ENCODE results near the gene KCTD19.

KCTD19 gene

DNA sequence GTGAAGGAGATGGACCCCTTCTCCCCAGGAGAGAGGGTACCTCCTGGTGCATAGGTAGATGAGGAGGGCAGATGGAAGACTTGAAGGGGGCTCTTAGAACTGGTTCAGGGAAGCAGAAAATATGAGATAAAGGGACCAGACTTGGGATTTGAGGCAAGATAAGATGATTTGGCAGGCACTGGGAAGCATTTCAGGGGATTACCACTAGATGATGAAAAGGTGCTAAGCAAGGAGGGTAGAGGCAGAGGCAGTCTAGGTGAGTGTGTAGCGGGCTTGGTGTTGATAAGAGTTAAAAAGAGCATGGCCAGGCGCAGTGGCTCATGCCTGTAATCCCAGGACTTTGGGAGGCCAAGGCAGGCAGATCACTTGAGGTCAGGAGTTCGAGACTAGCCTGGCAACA, 63.3 kb downstream of the KCTD19 start:
- ATAC-seq, result no peak

DNA sequence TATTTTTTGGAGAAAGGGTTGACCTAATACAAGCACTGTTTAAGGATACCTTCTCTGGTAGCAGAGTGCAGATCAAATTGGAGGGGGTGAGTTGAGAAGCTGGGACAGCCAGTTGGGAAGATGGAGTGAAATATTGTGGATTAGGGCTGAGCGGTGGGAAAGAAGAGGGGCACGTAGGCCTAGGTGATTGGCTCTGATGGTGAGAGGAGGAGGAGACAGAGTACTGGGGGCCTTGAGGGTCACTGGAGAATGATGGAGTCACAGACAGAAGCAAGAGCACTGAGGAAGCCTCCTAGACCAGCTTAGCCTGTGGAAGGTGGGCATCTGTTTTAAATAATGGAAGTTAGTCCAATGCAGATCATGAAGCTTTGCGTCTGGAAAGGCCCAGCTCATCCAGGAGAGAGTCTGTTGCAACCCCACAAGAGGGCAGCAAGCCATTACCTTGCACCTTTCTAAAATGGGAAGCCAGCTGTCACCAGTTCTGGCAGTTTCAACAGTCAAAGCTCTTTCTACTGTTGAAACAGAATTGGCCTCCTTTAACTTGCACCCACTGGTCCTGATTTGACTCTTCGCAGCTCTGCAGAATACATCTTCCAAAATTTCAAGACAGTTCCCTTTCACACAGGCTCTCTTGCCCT, 66.0 kb downstream of the KCTD19 start:
- TF ChIP-seq, protein P1, sequence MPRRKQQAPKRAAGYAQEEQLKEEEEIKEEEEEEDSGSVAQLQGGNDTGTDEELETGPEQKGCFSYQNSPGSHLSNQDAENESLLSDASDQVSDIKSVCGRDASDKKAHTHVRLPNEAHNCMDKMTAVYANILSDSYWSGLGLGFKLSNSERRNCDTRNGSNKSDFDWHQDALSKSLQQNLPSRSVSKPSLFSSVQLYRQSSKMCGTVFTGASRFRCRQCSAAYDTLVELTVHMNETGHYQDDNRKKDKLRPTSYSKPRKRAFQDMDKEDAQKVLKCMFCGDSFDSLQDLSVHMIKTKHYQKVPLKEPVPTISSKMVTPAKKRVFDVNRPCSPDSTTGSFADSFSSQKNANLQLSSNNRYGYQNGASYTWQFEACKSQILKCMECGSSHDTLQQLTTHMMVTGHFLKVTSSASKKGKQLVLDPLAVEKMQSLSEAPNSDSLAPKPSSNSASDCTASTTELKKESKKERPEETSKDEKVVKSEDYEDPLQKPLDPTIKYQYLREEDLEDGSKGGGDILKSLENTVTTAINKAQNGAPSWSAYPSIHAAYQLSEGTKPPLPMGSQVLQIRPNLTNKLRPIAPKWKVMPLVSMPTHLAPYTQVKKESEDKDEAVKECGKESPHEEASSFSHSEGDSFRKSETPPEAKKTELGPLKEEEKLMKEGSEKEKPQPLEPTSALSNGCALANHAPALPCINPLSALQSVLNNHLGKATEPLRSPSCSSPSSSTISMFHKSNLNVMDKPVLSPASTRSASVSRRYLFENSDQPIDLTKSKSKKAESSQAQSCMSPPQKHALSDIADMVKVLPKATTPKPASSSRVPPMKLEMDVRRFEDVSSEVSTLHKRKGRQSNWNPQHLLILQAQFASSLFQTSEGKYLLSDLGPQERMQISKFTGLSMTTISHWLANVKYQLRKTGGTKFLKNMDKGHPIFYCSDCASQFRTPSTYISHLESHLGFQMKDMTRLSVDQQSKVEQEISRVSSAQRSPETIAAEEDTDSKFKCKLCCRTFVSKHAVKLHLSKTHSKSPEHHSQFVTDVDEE (CRISPR knock-in tag; IDR thresholded peaks at IDR 0.05), result no peak
- no peak for TF ChIP-seq ZNF565 (CRISPR knock-in tag; conservative IDR thresholded peaks at IDR 0.05; ENCODE audit: low read depth)
- no peak for TF ChIP-seq ZFP3 (CRISPR knock-in tag; IDR thresholded peaks at IDR 0.05)
- no peak for TF ChIP-seq OSR1 (CRISPR knock-in tag; IDR thresholded peaks at IDR 0.05)
- no peak for TF ChIP-seq ESRRG (CRISPR knock-in tag; IDR thresholded peaks at IDR 0.05)
- TF ChIP-seq, protein P2, sequence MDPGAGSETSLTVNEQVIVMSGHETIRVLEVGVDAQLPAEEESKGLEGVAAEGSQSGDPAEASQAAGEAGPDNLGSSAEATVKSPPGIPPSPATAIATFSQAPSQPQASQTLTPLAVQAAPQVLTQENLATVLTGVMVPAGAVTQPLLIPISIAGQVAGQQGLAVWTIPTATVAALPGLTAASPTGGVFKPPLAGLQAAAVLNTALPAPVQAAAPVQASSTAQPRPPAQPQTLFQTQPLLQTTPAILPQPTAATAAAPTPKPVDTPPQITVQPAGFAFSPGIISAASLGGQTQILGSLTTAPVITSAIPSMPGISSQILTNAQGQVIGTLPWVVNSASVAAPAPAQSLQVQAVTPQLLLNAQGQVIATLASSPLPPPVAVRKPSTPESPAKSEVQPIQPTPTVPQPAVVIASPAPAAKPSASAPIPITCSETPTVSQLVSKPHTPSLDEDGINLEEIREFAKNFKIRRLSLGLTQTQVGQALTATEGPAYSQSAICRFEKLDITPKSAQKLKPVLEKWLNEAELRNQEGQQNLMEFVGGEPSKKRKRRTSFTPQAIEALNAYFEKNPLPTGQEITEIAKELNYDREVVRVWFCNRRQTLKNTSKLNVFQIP (CRISPR knock-in tag; IDR thresholded peaks at IDR 0.05; ENCODE audit: borderline replicate concordance, low read depth), result no peak
- TF ChIP-seq TOX (CRISPR knock-in tag; IDR thresholded peaks at IDR 0.05; ENCODE audit: borderline replicate concordance), result no peak
- TF ChIP-seq ZNF70 (CRISPR knock-in tag; IDR thresholded peaks at IDR 0.05), result no peak
- no peak for TF ChIP-seq BACH2 (CRISPR knock-in tag; IDR thresholded peaks at IDR 0.05; ENCODE audit: borderline replicate concordance)
- TF ChIP-seq SNAI2 (CRISPR knock-in tag; IDR thresholded peaks at IDR 0.05), result no peak
- TF ChIP-seq, protein P3, sequence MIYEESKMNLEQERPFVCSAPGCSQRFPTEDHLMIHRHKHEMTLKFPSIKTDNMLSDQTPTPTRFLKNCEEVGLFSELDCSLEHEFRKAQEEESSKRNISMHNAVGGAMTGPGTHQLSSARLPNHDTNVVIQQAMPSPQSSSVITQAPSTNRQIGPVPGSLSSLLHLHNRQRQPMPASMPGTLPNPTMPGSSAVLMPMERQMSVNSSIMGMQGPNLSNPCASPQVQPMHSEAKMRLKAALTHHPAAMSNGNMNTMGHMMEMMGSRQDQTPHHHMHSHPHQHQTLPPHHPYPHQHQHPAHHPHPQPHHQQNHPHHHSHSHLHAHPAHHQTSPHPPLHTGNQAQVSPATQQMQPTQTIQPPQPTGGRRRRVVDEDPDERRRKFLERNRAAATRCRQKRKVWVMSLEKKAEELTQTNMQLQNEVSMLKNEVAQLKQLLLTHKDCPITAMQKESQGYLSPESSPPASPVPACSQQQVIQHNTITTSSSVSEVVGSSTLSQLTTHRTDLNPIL (CRISPR knock-in tag; IDR thresholded peaks at IDR 0.05; ENCODE audit: low read depth), result no peak
- TF ChIP-seq CSDC2 (CRISPR knock-in tag; IDR thresholded peaks at IDR 0.05), result no peak
- TF ChIP-seq TCF4 (CRISPR knock-in tag; IDR thresholded peaks at IDR 0.05; ENCODE audit: borderline replicate concordance), result no peak
- peak; percentile 81 for ATAC-seq

More for the DNA sequence above, 63.3 kb downstream of the KCTD19 start:
- no peak for TF ChIP-seq ZNF70 (CRISPR knock-in tag; IDR thresholded peaks at IDR 0.05)

DNA sequence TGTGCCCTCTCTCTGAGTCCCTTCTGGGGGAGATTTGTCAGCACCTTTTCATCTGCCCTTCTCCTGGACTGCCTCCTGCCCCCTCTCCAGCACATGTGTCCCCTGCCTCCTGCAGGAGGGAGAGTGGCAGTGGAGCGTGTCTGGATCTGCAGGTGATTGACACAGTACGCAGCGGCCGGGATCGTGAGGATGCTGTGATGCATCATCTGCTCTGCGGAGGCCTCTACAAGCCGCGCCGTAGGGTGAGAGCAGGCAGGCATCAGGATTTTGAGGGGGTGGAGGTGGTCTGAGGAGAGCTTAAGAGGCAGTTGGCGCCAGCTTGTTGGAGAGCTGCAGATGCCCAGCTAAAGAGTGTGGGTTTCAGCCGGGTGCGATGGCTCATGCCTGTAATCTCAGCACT, 66.8 kb downstream of the KCTD19 start:
- TF ChIP-seq ARNTL (CRISPR knock-in tag; IDR thresholded peaks at IDR 0.05; ENCODE audit: borderline replicate concordance, low read depth) (no peak), OSR1 (CRISPR knock-in tag; IDR thresholded peaks at IDR 0.05) (no peak), ESRRG (CRISPR knock-in tag; IDR thresholded peaks at IDR 0.05) (no peak), ZNF8 (CRISPR knock-in tag; IDR thresholded peaks at IDR 0.05) (no peak), ZNF565 (CRISPR knock-in tag; conservative IDR thresholded peaks at IDR 0.05; ENCODE audit: low read depth) (no peak), TOX (CRISPR knock-in tag; IDR thresholded peaks at IDR 0.05; ENCODE audit: borderline replicate concordance) (no peak), SNAI2 (CRISPR knock-in tag; IDR thresholded peaks at IDR 0.05) (no peak), ISL1 (CRISPR knock-in tag; IDR thresholded peaks at IDR 0.05) (no peak), PPARA (CRISPR knock-in tag; IDR thresholded peaks at IDR 0.05; ENCODE audit: borderline replicate concordance) (no peak), RARB (CRISPR knock-in tag; IDR thresholded peaks at IDR 0.05) (no peak), TCF4 (CRISPR knock-in tag; IDR thresholded peaks at IDR 0.05; ENCODE audit: borderline replicate concordance) (no peak), ZFP30 (CRISPR knock-in tag; IDR thresholded peaks at IDR 0.05) (no peak), ZFP3 (CRISPR knock-in tag; IDR thresholded peaks at IDR 0.05) (no peak)
- TF ChIP-seq, protein P4, sequence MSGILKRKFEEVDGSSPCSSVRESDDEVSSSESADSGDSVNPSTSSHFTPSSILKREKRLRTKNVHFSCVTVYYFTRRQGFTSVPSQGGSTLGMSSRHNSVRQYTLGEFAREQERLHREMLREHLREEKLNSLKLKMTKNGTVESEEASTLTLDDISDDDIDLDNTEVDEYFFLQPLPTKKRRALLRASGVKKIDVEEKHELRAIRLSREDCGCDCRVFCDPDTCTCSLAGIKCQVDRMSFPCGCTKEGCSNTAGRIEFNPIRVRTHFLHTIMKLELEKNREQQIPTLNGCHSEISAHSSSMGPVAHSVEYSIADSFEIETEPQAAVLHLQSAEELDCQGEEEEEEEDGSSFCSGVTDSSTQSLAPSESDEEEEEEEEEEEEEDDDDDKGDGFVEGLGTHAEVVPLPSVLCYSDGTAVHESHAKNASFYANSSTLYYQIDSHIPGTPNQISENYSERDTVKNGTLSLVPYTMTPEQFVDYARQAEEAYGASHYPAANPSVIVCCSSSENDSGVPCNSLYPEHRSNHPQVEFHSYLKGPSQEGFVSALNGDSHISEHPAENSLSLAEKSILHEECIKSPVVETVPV (CRISPR knock-in tag; IDR thresholded peaks at IDR 0.05), result no peak
- TF ChIP-seq, protein P5, sequence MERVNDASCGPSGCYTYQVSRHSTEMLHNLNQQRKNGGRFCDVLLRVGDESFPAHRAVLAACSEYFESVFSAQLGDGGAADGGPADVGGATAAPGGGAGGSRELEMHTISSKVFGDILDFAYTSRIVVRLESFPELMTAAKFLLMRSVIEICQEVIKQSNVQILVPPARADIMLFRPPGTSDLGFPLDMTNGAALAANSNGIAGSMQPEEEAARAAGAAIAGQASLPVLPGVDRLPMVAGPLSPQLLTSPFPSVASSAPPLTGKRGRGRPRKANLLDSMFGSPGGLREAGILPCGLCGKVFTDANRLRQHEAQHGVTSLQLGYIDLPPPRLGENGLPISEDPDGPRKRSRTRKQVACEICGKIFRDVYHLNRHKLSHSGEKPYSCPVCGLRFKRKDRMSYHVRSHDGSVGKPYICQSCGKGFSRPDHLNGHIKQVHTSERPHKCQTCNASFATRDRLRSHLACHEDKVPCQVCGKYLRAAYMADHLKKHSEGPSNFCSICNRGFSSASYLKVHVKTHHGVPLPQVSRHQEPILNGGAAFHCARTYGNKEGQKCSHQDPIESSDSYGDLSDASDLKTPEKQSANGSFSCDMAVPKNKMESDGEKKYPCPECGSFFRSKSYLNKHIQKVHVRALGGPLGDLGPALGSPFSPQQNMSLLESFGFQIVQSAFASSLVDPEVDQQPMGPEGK (CRISPR knock-in tag; IDR thresholded peaks at IDR 0.05; ENCODE audit: borderline replicate concordance), result no peak
- no peak for ATAC-seq

All from SK-N-SH treated with all-trans-retinoic acid at 6 μM for 48 hours (cell line).